ENCODE data around the gene SMARCA1. TPM values are rescaled to one million over a fixed set of nuclear protein-coding genes. Genes with fewer than 3 reads are reported as not detected.

The SMARCA1 gene
- total RNA-seq, 1 experiment from 2014 or later = 35.6 TPM

DNA sequence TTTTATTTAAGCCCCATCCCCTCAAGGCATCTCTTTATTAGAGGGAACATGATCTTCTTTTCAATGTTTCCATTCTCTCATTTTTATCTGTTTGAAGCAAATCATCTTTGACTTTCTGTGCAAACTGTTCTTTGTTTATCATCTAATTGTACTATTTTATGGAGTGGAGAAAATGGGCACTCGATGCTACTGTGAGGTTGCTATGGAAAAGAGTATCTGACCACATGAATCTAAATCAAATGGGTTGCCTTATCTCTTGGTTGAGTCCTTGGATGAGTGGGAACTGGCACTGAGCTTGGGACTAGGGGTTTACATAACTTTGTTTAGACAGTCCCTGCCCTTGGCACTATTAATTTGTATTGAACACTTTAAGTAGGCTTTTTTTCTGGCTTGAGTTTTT, 25.8 kb upstream of the SMARCA1 start:
- H3K9ac ChIP-seq (ENCODE audit: low read length) = no peak overlapping the region
- DNase-seq (no peak), ATAC-seq (no peak)
- H3K4me3 ChIP-seq (ENCODE audit: low read length) = no peak overlapping the region
- no peaks in the 10 kb centered on the region for H3K4me1 ChIP-seq (ENCODE audit: insufficient read depth, low read length)
- no peaks in the 10 kb centered on the region for H3K9me2 ChIP-seq (replicated peaks; ENCODE audit: low read length)
- no peak overlapping the region for H3K4me2 ChIP-seq (ENCODE audit: low read length)
- H2AFZ ChIP-seq (ENCODE audit: low read length) = no peak overlapping the region
- no TSS peak for BruUV-seq (replicated peaks)
- H3K27me3 ChIP-seq (ENCODE audit: low read length) = no peaks in the 10 kb centered on the region
- H3K36me3 ChIP-seq (ENCODE audit: low read depth, low read length) = peaks cover 6% of the 10 kb centered on the region
- no peaks in the 10 kb centered on the region for H4K20me1 ChIP-seq (ENCODE audit: low read length)
- no peak for TF ChIP-seq EZH2 (IDR thresholded peaks at IDR 0.05; ENCODE audit: low read length, unreplicated experiment)
- TF ChIP-seq EZH2phosphoT487 (IDR thresholded peaks at IDR 0.05; ENCODE audit: borderline replicate concordance, low read length) = no peak
- H3K79me2 ChIP-seq (ENCODE audit: low read length) = no peaks in the 10 kb centered on the region
- ChIA-PET POLR2A (ENCODE audit: unreplicated experiment) (no interaction called here), CTCF (no interaction called here)
- no peaks in the 10 kb centered on the region for H3F3A ChIP-seq (ENCODE audit: low read length, unreplicated experiment)
- H3K9me3 ChIP-seq (ENCODE audit: low read length) = no peaks in the 10 kb centered on the region
- H3K27ac ChIP-seq (ENCODE audit: low read length) = no peak overlapping the region
- intact Hi-C loops (cut with micrococcal nuclease) = no loop called here

DNA sequence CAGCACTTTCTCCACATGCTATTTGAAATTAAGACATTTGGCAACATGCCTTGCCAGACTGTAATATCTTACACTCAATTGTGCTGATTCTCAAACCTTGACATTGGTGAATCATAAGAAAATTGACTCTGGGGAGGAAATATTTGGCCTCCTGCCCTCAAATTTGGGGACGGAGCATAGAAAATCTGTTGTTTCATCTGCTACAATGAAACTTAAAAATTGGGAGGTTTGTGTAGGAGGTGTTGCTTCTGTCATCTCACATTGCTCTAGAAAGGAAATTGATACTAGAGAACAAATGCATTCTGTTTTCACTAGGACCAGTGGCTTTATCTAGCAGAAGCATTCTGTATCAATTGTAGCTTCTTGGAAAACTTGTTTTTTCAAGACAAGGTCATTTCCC, 22.1 kb upstream of the SMARCA1 start:
- 0 out of 2 replicates have a peak, but pooled peaks cover 5% of the 10 kb centered on the region for H3K36me3 ChIP-seq (ENCODE audit: low read depth, low read length)
- BruUV-seq (replicated peaks) = no TSS peak
- ATAC-seq (no peak), DNase-seq (no peak)
- H3K27ac ChIP-seq (ENCODE audit: low read length) = no peak overlapping the region
- 0 out of 2 replicates have a peak, but pooled peaks cover 6% of the 10 kb centered on the region for H3K4me1 ChIP-seq (ENCODE audit: insufficient read depth, low read length)
- TF ChIP-seq EZH2 (IDR thresholded peaks at IDR 0.05; ENCODE audit: low read length, unreplicated experiment) (no peak), EZH2phosphoT487 (IDR thresholded peaks at IDR 0.05; ENCODE audit: borderline replicate concordance, low read length) (no peak)
- TF ChIP-seq, protein P1, sequence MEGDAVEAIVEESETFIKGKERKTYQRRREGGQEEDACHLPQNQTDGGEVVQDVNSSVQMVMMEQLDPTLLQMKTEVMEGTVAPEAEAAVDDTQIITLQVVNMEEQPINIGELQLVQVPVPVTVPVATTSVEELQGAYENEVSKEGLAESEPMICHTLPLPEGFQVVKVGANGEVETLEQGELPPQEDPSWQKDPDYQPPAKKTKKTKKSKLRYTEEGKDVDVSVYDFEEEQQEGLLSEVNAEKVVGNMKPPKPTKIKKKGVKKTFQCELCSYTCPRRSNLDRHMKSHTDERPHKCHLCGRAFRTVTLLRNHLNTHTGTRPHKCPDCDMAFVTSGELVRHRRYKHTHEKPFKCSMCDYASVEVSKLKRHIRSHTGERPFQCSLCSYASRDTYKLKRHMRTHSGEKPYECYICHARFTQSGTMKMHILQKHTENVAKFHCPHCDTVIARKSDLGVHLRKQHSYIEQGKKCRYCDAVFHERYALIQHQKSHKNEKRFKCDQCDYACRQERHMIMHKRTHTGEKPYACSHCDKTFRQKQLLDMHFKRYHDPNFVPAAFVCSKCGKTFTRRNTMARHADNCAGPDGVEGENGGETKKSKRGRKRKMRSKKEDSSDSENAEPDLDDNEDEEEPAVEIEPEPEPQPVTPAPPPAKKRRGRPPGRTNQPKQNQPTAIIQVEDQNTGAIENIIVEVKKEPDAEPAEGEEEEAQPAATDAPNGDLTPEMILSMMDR (conservative IDR thresholded peaks at IDR 0.05; ENCODE audit: low read depth, low read length) = no peak
- intact Hi-C loops (cut with micrococcal nuclease) = no loop called here
- no peaks in the 10 kb centered on the region for H3K27me3 ChIP-seq (ENCODE audit: low read length)
- no peak overlapping the region for H3K4me2 ChIP-seq (ENCODE audit: low read length)
- no peaks in the 10 kb centered on the region for H3K9me2 ChIP-seq (replicated peaks; ENCODE audit: low read length)
- no peaks in the 10 kb centered on the region for H4K20me1 ChIP-seq (ENCODE audit: low read length)
- CTCF ChIA-PET = no interaction called here
- no peak overlapping the region for H2AFZ ChIP-seq (ENCODE audit: low read length)
- H3K4me3 ChIP-seq (ENCODE audit: low read length) = no peak overlapping the region
- no peak overlapping the region for H3K9ac ChIP-seq (ENCODE audit: low read length)
- H3K9me3 ChIP-seq (ENCODE audit: low read length) = no peaks in the 10 kb centered on the region
- peaks cover 14% of the 10 kb centered on the region for H3K79me2 ChIP-seq (ENCODE audit: low read length)
- POLR2A ChIA-PET (ENCODE audit: unreplicated experiment) = interaction anchor here (0.6 kb wide), 1 partner anchor 660 kb away, joined by 3 read pairs; no protein-coding TSS in a partner anchor
- no peaks in the 10 kb centered on the region for H3F3A ChIP-seq (ENCODE audit: low read length, unreplicated experiment)

DNA sequence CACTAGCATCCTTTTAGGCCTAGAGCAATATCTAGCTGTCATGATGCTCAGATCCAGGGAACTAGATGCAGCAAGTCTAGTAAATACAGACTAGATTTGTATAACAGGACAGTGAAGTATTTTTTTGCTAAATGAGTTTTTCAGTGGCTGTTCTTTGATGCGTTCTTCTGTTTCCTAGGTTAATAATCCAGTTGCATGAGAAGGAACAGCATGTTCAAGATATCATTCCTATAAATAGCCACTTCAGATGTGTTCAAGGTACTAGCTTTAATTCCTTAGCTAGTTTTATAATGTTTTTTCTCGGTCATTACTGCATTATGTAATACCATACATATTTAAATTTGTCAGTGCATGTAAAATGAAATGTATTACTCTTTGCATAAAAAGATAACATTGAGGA, 21.5 kb upstream of the SMARCA1 start:
- ChIA-PET CTCF (interaction anchor here (0.5 kb wide), 1 partner anchor 23 kb away, joined by 7 read pairs; no protein-coding TSS in a partner anchor), POLR2A (ENCODE audit: unreplicated experiment) (no interaction called here)
- Histone ChIP-seq H2AFZ (ENCODE audit: low read length) (no peak overlapping the region), H3K9me3 (ENCODE audit: low read length) (no peaks in the 10 kb centered on the region), H3K27me3 (ENCODE audit: low read length) (no peaks in the 10 kb centered on the region), H3K4me2 (ENCODE audit: low read length) (no peak overlapping the region), H3K36me3 (ENCODE audit: low read depth, low read length) (0 out of 2 replicates have a peak, but pooled peaks cover 5% of the 10 kb centered on the region), H3K27ac (ENCODE audit: low read length) (no peak overlapping the region), H3K9me2 (replicated peaks; ENCODE audit: low read length) (no peaks in the 10 kb centered on the region), H4K20me1 (ENCODE audit: low read length) (no peaks in the 10 kb centered on the region), H3K9ac (ENCODE audit: low read length) (no peak overlapping the region), H3K4me3 (ENCODE audit: low read length) (no peak overlapping the region), H3K4me1 (ENCODE audit: insufficient read depth, low read length) (0 out of 2 replicates have a peak, but pooled peaks cover 6% of the 10 kb centered on the region), H3K79me2 (ENCODE audit: low read length) (peaks cover 14% of the 10 kb centered on the region), H3F3A (ENCODE audit: low read length, unreplicated experiment) (no peaks in the 10 kb centered on the region)
- ATAC-seq (no peak), DNase-seq (no peak)
- TF ChIP-seq EZH2phosphoT487 (IDR thresholded peaks at IDR 0.05; ENCODE audit: borderline replicate concordance, low read length) (no peak), EZH2 (IDR thresholded peaks at IDR 0.05; ENCODE audit: low read length, unreplicated experiment) (no peak)
- TF ChIP-seq, protein P1 (conservative IDR thresholded peaks at IDR 0.05; ENCODE audit: low read depth, low read length) = no peak
- intact Hi-C loops (cut with micrococcal nuclease) = no loop called here
- no TSS peak for BruUV-seq (replicated peaks)
